Astrocyte (in vitro differentiated cells and primary cell): Measurements from ENCODE around the gene SH3TC2. TPM values are rescaled to one million over a fixed set of nuclear protein-coding genes. Genes with fewer than 3 reads are reported as not detected.

Experiments
- DNase-seq: peaks from one replicate; pipeline ENCODE4 v3.0.0-alpha.2; 2010; ENCODE audit warnings: low read depth
- FAIRE-seq: peaks from 2 replicates; lab custom pipeline; 2011; peaks lifted over from hg19 to GRCh38; lab: Jason Lieb, UNC
- H2AFZ ChIP-seq: 2 replicates; pipeline ENCODE4 v1.6.0; 2012; ENCODE audit warnings: low read depth, low read length, inconsistent platforms
- H3K27ac ChIP-seq: 2 replicates; pipeline ENCODE4 v1.5.1; 2011; ENCODE audit warnings: low read depth, low read length, inconsistent platforms
- H3K27me3 ChIP-seq: 2 replicates; pipeline ENCODE4 v1.6.0; 2011; ENCODE audit warnings: low read length, inconsistent platforms; ENCODE audit not compliant: insufficient read depth
- H3K36me3 ChIP-seq: 2 replicates; pipeline ENCODE4 v1.5.1; 2011; ENCODE audit warnings: low read length, inconsistent platforms; ENCODE audit not compliant: insufficient read depth
- H3K4me1 ChIP-seq: 2 replicates; pipeline ENCODE4 v1.5.1; 2011; ENCODE audit warnings: low read length, inconsistent platforms; ENCODE audit not compliant: insufficient read depth
- H3K4me2 ChIP-seq: 2 replicates; pipeline ENCODE4 v1.6.0; 2012; ENCODE audit warnings: low read length, inconsistent platforms
- H3K4me3 ChIP-seq: 2 replicates; pipeline ENCODE4 v1.5.1; 2011; ENCODE audit warnings: low read depth, mild to moderate bottlenecking, low read length, inconsistent platforms; ENCODE audit not compliant: insufficient read depth
- H3K79me2 ChIP-seq: 2 replicates; pipeline ENCODE4 v1.6.0; 2012; ENCODE audit warnings: mild to moderate bottlenecking, low read length, inconsistent platforms; ENCODE audit not compliant: insufficient read depth
- H3K9ac ChIP-seq: 2 replicates; pipeline ENCODE4 v1.6.0; 2012; ENCODE audit warnings: mild to moderate bottlenecking, low read length, inconsistent platforms
- H3K9me3 ChIP-seq: 2 replicates; pipeline ENCODE4 v1.5.1; 2012; ENCODE audit warnings: low read depth, mild to moderate bottlenecking, low read length, inconsistent platforms; ENCODE audit not compliant: insufficient read depth
- H4K20me1 ChIP-seq: 2 replicates; pipeline ENCODE4 v1.6.0; 2012; ENCODE audit warnings: low read length, inconsistent platforms; ENCODE audit not compliant: insufficient read depth
- H3K27ac Mint-ChIP-seq: one replicate; pipeline ENCODE4 v1.8.0; 2021; ENCODE audit warnings: mild to moderate bottlenecking, mixed read lengths; ENCODE audit not compliant: unreplicated experiment
- H3K27me3 Mint-ChIP-seq: one replicate; pipeline ENCODE4 v1.8.0; 2021; ENCODE audit warnings: low read depth, mixed read lengths; ENCODE audit not compliant: unreplicated experiment
- H3K36me3 Mint-ChIP-seq: one replicate; pipeline ENCODE4 v1.8.0; 2021; ENCODE audit warnings: low read depth, mixed read lengths; ENCODE audit not compliant: unreplicated experiment
- H3K4me1 Mint-ChIP-seq: one replicate; pipeline ENCODE4 v1.8.0; 2021; ENCODE audit warnings: low read depth, mixed read lengths; ENCODE audit not compliant: unreplicated experiment
- H3K4me3 Mint-ChIP-seq: one replicate; pipeline ENCODE4 v1.8.0; 2021; ENCODE audit warnings: mild to moderate bottlenecking, moderate library complexity, mixed read lengths; ENCODE audit not compliant: unreplicated experiment
- H3K9me3 Mint-ChIP-seq: one replicate; pipeline ENCODE4 v1.8.0; 2021; ENCODE audit warnings: mild to moderate bottlenecking, mixed read lengths; ENCODE audit not compliant: unreplicated experiment
- CTCF ChIP-seq: IDR thresholded peaks from 2 replicates; pipeline ENCODE4 v1.5.1; 2011; ENCODE audit warnings: low read depth, mild to moderate bottlenecking, inconsistent platforms, low read length, moderate library complexity; ENCODE audit not compliant: insufficient read depth
- EZH2 ChIP-seq: IDR thresholded peaks from 2 replicates; pipeline ENCODE4 v1.6.1; 2012; ENCODE audit warnings: mild to moderate bottlenecking, low read length, inconsistent platforms; ENCODE audit not compliant: insufficient read depth
- total RNA-seq: library from RNA; stranded (reverse); gene quantifications from 2 replicates; pipeline ENCODE4 v1.2.1, GENCODE V29; 2021

Gene SH3TC2
- total RNA-seq, 1 donor from 2014 or later: 2.6 TPM

- Mint-ChIP-seq H3K4me1 (peaks cover 21% of the 10 kb centered on the region), H3K9me3 (no peaks in the 10 kb centered on the region), H3K36me3 (no peaks in the 10 kb centered on the region), H3K4me3 (no peak overlapping the region), H3K27me3 (peaks cover 10% of the 10 kb centered on the region), H3K27ac (peak overlapping the region; percentile 20)
- no peak for TF ChIP-seq EZH2
- TF ChIP-seq CTCF: no peak
- FAIRE-seq (no peak), DNase-seq (no peak)
- H3K9ac ChIP-seq: no peak overlapping the region
- H3K79me2 ChIP-seq: no peaks in the 10 kb centered on the region
- H2AFZ ChIP-seq: no peak overlapping the region
- H3K9me3 ChIP-seq: no peaks in the 10 kb centered on the region
- H3K36me3 ChIP-seq: no peaks in the 10 kb centered on the region
- no peak overlapping the region for H3K4me3 ChIP-seq
- H3K27me3 ChIP-seq: peaks cover 3% of the 10 kb centered on the region
- no peak overlapping the region for H3K27ac ChIP-seq
- H4K20me1 ChIP-seq: no peaks in the 10 kb centered on the region
- H3K4me2 ChIP-seq: no peak overlapping the region
- peaks cover 18% of the 10 kb centered on the region for H3K4me1 ChIP-seq
These were observed 99.2 kb downstream of the SH3TC2 start for GRCh38 chr5:148963664-148964063.

DNA sequence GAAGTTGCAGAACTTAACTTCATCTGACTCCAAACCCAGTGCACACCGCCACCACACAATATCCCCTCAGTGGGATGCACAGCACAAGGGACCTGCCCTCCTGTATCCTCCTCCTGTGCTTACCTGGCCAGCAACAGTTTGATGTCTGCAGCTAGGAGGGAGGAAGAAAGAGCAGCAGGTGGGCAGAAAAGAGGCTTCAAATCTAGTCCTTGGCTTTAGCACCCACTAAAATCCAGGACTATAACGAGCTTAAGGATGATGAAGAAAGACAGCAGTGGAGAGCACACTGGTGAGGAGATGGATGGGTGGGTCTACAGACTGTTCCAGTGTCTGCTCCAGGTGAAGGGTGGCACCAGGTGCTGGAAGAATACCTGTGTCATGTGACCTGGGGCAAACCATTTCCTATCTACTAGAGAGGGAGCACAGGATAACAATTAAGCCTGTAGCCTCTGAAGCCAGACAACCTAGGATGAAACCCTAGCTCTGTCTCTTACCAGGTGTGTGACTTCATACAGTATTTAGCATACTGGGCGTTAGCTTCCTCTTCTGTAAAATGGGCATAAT is 100.0 kb downstream of the SH3TC2 start:
- Mint-ChIP-seq H3K9me3 (no peaks in the 10 kb centered on the region), H3K4me1 (peaks cover 15% of the 10 kb centered on the region)
- no peaks in the 10 kb centered on the region for H3K79me2 ChIP-seq

More for the DNA sequence above, 100.0 kb downstream of the SH3TC2 start:
- no peak overlapping the region for H3K27ac Mint-ChIP-seq
- Histone ChIP-seq H3K27ac (no peak overlapping the region), H3K27me3 (no peaks in the 10 kb centered on the region), H2AFZ (no peak overlapping the region), H3K4me1 (peaks cover 18% of the 10 kb centered on the region), H3K4me2 (no peak overlapping the region), H3K9me3 (no peaks in the 10 kb centered on the region), H4K20me1 (no peaks in the 10 kb centered on the region), H3K4me3 (no peak overlapping the region), H3K36me3 (no peaks in the 10 kb centered on the region), H3K9ac (no peak overlapping the region)
- FAIRE-seq: no peak
- peaks cover 10% of the 10 kb centered on the region for H3K27me3 Mint-ChIP-seq
- H3K4me3 Mint-ChIP-seq: no peak overlapping the region
- no peaks in the 10 kb centered on the region for H3K36me3 Mint-ChIP-seq
- TF ChIP-seq EZH2: no peak
- TF ChIP-seq CTCF: no peak
- DNase-seq: no peak
